ENCODE data around the gene TCP11L1.

DNA sequence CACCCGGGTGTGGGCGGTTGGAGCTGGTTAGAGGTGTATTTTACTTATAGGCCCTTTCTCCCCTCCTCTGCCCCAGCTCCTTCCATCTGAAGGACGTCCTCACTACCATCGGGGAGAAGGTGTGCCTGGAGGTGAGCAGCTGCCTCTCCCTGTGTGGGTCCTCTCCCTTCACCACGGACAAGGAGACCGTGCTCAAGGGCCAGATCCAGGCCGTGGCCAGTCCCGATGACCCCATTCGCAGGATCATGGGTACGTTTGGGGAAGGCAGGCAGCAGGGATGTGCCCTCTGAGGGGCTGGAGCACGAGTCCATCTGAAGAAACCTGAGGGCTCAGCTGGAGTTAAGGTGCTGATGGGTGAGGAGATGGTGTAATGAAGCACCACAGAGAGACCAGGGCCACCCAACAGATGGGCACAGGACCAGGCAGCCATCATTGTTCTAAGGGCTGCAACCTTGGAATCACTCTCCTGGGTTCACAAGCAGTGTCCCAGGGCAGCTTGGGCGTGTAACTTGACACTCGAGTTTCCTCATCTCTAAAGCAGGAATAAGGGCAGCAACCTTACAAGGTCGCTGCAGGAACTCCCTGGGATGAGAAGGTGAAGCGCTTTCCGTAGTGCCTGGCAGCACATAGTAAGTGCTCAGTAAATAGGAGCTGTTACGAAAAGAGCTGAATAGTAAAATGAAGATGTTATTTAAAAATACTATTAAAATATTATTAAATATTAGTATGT is 29.4 kb downstream of the TCP11L1 start:
- TF ChIP-seq POLR2AphosphoS5 (IDR thresholded peaks at IDR 0.05; ENCODE audit: low read depth, low read length) (no peak), TCF7L2 (IDR thresholded peaks at IDR 0.05; ENCODE audit: low read depth, low read length) (no peak)
- TF ChIP-seq, protein P1, sequence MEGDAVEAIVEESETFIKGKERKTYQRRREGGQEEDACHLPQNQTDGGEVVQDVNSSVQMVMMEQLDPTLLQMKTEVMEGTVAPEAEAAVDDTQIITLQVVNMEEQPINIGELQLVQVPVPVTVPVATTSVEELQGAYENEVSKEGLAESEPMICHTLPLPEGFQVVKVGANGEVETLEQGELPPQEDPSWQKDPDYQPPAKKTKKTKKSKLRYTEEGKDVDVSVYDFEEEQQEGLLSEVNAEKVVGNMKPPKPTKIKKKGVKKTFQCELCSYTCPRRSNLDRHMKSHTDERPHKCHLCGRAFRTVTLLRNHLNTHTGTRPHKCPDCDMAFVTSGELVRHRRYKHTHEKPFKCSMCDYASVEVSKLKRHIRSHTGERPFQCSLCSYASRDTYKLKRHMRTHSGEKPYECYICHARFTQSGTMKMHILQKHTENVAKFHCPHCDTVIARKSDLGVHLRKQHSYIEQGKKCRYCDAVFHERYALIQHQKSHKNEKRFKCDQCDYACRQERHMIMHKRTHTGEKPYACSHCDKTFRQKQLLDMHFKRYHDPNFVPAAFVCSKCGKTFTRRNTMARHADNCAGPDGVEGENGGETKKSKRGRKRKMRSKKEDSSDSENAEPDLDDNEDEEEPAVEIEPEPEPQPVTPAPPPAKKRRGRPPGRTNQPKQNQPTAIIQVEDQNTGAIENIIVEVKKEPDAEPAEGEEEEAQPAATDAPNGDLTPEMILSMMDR (IDR thresholded peaks at IDR 0.05): no peak

Data from Panc1 (cell line).